Coronary artery (tissue), 2 donors: ENCODE measurements around the gene MCTP1.

ENCODE experiments used
- DNase-seq: peaks from one replicate; pipeline ENCODE4 v3.0.0-alpha.2; 2017; ENCODE audit warnings: low spot score
- H3K27ac ChIP-seq, 2 donors: fragments of 200-600 bp; sonication (generic); one replicate each; pipeline ENCODE4 v1.5.1; 2016 to 2019
- H3K4me3 ChIP-seq: fragments of 200-600 bp; sonication (generic); 2 replicates; pipeline ENCODE4 v1.5.1; 2016; ENCODE audit warnings: mild to moderate bottlenecking, moderate library complexity
- TF ChIP-seq, protein P1 (sequence below): fragments of 200-600 bp; sonication (generic); IDR thresholded peaks from one replicate; pipeline ENCODE4 v1.5.1; 2019; ENCODE audit warnings: antibody characterized with exemption

MCTP1 gene

DNA sequence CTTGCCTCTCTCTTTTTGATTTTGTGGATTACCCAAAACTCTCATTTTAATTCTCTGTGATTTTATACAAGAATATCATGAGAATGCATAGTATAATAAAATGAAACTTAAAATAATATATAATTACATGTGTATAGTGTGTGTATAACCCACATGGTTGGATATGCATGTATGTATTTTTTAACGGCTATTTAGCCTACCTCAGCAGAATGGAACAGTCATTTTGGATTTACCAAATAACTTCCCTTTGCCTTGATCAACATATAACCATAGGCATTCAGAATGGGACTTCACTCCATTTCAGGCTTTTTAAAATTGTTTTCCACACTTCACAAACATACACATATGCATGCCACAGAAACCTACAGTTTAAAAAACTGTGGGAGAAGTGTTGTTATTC, 505.2 kb downstream of the MCTP1 start:
- Histone ChIP-seq H3K27ac (no peak overlapping the region), H3K4me3 (no peak overlapping the region)
- no peak for DNase-seq
- TF ChIP-seq, protein P1, sequence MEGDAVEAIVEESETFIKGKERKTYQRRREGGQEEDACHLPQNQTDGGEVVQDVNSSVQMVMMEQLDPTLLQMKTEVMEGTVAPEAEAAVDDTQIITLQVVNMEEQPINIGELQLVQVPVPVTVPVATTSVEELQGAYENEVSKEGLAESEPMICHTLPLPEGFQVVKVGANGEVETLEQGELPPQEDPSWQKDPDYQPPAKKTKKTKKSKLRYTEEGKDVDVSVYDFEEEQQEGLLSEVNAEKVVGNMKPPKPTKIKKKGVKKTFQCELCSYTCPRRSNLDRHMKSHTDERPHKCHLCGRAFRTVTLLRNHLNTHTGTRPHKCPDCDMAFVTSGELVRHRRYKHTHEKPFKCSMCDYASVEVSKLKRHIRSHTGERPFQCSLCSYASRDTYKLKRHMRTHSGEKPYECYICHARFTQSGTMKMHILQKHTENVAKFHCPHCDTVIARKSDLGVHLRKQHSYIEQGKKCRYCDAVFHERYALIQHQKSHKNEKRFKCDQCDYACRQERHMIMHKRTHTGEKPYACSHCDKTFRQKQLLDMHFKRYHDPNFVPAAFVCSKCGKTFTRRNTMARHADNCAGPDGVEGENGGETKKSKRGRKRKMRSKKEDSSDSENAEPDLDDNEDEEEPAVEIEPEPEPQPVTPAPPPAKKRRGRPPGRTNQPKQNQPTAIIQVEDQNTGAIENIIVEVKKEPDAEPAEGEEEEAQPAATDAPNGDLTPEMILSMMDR, result no peak

- no peak for DNase-seq
- TF ChIP-seq, protein P1, result no peak
- no peak overlapping the region for H3K27ac ChIP-seq
- no peak overlapping the region for H3K4me3 ChIP-seq
Measured at GRCh38 chr5:94778732-94779131, 506.2 kb downstream of the MCTP1 start.

- DNase-seq, result no peak
- Histone ChIP-seq H3K27ac (no peak overlapping the region), H3K4me3 (no peak overlapping the region)
- TF ChIP-seq, protein P1, result no peak
Measured at GRCh38 chr5:94778299-94778698, 506.6 kb downstream of the MCTP1 start.

DNA sequence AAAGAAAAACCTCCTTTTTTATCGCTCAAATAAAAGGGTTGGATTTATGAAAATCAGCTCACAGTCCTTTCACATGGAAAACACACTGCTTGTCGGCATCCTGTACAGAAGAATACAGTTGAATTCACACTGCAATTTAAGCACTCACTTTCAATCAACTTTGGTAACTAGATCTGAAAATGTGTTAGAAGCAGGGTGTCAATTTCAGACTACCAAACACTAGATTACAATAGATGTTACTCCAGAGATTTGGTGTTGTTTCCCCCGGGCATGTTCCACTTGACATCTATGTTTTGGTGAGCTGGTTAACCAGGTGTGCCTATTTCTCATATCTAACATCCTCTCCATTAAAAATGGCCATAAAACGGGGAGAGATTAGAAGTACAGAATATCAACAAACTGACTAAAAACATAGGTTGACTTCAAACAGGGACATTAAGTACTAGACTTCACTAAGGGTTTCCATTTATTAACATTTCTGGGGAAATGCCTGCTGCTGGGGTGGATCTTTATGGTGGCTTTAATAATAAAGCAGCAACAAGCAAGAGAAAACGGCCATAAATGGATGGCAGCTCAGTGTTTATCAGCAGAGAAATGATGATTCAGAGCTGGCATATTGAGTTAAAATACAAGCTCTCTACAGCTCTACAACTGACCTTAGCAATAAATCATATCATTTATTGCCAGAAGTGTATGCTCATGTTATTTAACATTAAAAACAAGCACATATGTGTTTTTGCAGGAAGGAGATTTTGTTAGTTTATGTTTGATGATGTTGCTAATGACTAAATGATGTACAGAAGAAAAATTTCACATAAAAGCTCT, 507.6 kb downstream of the MCTP1 start:
- DNase-seq, result no peak
- no peak overlapping the region for H3K27ac ChIP-seq

GRCh38 chr5:94776167-94776566, 508.7 kb downstream of the MCTP1 start:
- DNase-seq, result no peak
- TF ChIP-seq, protein P1, result no peak
- Histone ChIP-seq H3K4me3 (no peak overlapping the region), H3K27ac (no peak overlapping the region)

More for the DNA sequence above, 507.6 kb downstream of the MCTP1 start:
- TF ChIP-seq, protein P1, result no peak
- no peak overlapping the region for H3K4me3 ChIP-seq

DNA sequence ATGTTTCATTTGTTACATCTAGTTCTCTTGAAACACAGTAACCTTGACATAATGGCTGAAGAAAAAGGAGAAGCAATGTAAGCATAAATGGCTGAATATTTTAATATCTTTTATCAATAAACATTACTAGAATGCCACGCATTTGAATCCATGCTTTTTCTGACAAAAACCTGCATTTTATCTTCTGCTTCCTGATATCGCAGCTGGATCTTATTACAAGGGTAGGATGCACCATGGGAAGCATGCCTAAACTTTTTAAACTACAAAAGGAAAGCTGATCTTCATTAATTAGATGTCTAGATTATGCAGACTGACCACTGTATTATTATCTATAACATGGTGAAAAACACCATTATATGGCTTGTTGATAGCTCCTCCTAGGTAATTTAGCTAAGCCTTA, 509.8 kb downstream of the MCTP1 start:
- TF ChIP-seq, protein P1, result no peak
- H3K27ac ChIP-seq, result no peak overlapping the region
- H3K4me3 ChIP-seq, result no peak overlapping the region
- DNase-seq, result no peak

GRCh38 chr5:94771742-94772141, 513.2 kb downstream of the MCTP1 start:
- Histone ChIP-seq H3K4me3 (no peak overlapping the region), H3K27ac (no peak overlapping the region)
- DNase-seq, result no peak
- TF ChIP-seq, protein P1, result no peak
